DMS153 (cell line): ENCODE data around the gene UPF1.

Experiments
- DNase-seq: peaks from one replicate; lab custom pipeline; 2025; lab: John Stamatoyannopoulos, UW

UPF1 gene

GRCh38 chr19:18831524-18832305 lies at the start of gene UPF1:
Gene UPF1, plus strand, starts transcription at chr19:18831959. Its CDS starts 251 bp downstream, at chr19:18832210.
- DNase-seq = peak; percentile 89

GRCh38 chr19:18782559-18783225 lies 49.1 kb upstream of the UPF1 start:
- DNase-seq = no peak

- no peak for DNase-seq
Measured at GRCh38 chr19:18783958-18784785, 47.6 kb upstream of the UPF1 start.

GRCh38 chr19:18784786-18785120 lies 47.0 kb upstream of the UPF1 start:
- no peak for DNase-seq

- DNase-seq = peak; percentile 46
Measured at GRCh38 chr19:18785179-18786124, 46.3 kb upstream of the UPF1 start.

- no peak for DNase-seq
Measured at GRCh38 chr19:18788529-18789421, 43.0 kb upstream of the UPF1 start.

- no peak for DNase-seq
Measured at GRCh38 chr19:18789422-18789869, 42.3 kb upstream of the UPF1 start.

GRCh38 chr19:18789883-18790565 lies 41.7 kb upstream of the UPF1 start:
- no peak for DNase-seq

- no peak for DNase-seq
Measured at GRCh38 chr19:18790566-18791314, 41.0 kb upstream of the UPF1 start, which contains the start of gene COMP. Gene COMP, minus strand, starts transcription at chr19:18791305. Its CDS starts 36 bp downstream, at chr19:18791269.

GRCh38 chr19:18791315-18791678 lies 40.5 kb upstream of the UPF1 start:
- DNase-seq = no peak

- no peak for DNase-seq
Measured at GRCh38 chr19:18792661-18793060, 39.1 kb upstream of the UPF1 start.

GRCh38 chr19:18793144-18794028 lies 38.4 kb upstream of the UPF1 start:
- DNase-seq = no peak

GRCh38 chr19:18794029-18794313 lies 37.8 kb upstream of the UPF1 start:
- no peak for DNase-seq

GRCh38 chr19:18794692-18795091 lies 37.1 kb upstream of the UPF1 start:
- no peak for DNase-seq

GRCh38 chr19:18795540-18795939 lies 36.2 kb upstream of the UPF1 start:
- DNase-seq = no peak

- no peak for DNase-seq
Measured at GRCh38 chr19:18796239-18796638, 35.5 kb upstream of the UPF1 start.

GRCh38 chr19:18798384-18799352 lies 33.1 kb upstream of the UPF1 start:
- peak; percentile 32 for DNase-seq
